HG03354 (cell line): ENCODE results near the gene SPAM1.
"Not testable (repeated sequence)": the region's sequence is repeated elsewhere in the genome, so short reads cannot be mapped to it uniquely, and the experiment has no call there.

Experiments used
- ATAC-seq: cut with Tn5 transposase; IDR thresholded peaks from one replicate; pipeline ENCODE4 v1.9.1; 2021; ENCODE audit warnings: mild to moderate bottlenecking; ENCODE audit not compliant: unreplicated experiment, poor library complexity, severe bottlenecking

SPAM1 gene

DNA sequence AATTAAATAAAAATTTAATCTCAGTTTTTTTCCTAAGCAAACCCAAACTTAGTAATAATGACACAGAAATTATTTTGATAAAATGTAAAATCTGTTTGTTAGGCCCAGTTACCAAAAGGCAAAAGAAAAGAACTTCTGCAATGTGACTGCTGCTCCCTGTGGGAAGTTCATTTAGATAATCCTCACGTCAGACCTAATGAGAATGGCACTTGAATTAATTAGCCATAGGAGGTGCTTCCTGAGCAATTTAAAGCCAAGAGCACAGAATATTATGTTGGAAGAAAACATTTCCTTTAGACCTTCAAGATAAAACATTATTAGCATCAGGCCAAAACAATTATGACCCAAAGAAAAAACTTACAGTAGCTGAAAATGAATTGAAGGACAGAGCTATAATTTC lies 19.4 kb downstream of the SPAM1 start:
- no peak for ATAC-seq

DNA sequence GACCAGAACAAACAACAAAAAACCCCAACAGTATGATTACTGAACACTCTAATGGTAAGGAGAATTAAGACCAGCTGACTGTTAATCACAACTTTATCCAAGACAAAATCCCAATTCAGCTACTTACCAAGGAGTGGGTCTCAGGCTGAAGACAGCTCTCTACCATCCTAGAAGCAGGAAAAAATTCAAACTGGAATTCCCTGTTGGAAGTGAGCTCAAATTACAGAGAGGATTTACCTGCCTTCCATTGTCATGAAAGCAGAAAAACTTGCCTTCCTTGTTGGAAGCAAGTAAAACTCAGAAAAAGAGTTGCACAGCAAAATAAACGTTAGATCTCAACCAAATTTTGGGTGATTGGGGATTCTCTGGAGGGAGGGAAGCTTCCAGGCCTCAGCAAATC lies 20.9 kb downstream of the SPAM1 start:
- ATAC-seq = no peak

DNA sequence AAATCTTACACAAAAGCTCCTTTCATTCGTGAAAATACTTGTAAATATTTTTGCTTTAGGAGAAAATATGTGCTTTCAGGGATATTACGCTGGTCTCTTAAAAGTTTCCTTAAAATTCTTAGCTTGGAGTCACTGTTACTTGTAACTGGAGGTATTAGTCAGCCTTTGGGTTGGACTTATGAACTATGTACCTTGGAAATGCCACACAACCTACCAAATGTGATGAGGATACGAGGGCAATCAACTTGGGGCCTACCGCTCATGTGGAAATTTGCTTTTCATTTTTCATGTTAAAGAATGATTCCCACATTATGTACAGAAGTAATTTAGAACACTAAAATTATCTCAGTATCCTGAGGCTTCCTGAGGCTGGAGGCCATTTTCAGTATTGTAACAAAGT lies 23.1 kb downstream of the SPAM1 start:
- no peak for ATAC-seq

DNA sequence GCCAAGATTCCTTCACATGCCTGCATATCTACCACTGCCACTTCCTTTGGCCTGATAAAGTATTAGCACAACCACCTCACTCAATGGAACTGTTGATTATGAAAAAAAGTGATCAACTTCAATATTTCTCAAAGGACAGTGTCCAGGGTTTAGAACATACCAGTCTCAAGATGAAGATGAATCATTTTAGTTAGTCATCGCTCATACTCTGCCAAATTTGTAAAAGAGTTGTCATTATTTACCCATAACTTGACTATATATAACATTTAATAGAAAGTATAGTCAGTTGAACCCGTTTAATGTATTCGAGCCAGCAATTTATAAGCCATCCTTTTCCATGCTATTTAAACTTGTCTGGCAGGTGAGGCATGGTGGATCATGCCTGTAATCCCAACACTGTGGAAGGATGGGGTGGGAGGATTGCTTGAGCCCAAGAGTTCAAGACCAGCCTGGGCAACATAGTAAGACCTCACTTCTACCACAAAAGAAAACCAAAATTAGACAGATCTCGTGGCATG lies 33.2 kb downstream of the SPAM1 start:
- ATAC-seq = no peak

- ATAC-seq = no peak
Measured at GRCh38 chr7:123961771-123962170, 36.7 kb downstream of the SPAM1 start.

- no peak for ATAC-seq
Measured at GRCh38 chr7:123966936-123967335, 41.9 kb downstream of the SPAM1 start.

DNA sequence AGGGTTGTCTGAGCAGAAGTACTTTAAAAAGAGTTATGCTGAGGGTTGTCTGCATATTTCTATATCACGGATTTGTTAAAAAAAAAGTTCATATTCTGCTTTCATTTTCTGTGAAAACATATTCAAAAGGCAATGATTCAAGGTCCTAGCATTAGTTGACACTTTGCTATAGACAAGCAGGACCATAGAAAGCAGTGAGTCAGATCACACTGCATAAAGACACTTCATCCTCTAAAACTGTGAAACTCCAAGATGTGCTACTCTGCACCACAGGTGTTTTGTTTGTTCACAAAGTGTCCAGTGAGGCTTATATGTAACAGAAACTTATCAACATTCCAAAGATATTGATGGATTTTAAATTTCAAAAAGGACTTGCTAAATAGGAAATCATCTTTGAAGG lies 47.0 kb downstream of the SPAM1 start:
- no peak for ATAC-seq

DNA sequence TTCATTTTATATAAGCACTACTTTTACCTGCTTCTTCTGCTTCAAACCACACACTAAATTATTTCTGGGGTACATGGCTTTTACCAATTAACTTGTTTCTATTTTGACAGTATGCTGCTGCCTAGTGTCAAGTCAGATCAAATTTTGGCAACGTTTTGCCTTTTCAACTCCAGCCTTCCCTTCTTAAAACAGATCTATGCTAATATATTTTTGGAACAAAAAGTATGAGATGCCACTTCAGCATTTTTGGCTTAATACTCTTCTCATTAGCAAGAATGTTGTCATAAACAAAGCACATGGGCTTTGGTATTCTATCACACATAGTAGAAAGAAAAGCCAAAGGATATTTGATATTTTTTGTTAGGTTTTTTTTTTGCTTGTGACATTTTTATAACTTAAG lies 47.8 kb downstream of the SPAM1 start:
- ATAC-seq = no peak

GRCh38 chr7:123974326-123974908 lies 49.4 kb downstream of the SPAM1 start:
- peak; percentile 68 for ATAC-seq

- ATAC-seq = no peak
Measured at GRCh38 chr7:123975084-123975483, 50.0 kb downstream of the SPAM1 start.

DNA sequence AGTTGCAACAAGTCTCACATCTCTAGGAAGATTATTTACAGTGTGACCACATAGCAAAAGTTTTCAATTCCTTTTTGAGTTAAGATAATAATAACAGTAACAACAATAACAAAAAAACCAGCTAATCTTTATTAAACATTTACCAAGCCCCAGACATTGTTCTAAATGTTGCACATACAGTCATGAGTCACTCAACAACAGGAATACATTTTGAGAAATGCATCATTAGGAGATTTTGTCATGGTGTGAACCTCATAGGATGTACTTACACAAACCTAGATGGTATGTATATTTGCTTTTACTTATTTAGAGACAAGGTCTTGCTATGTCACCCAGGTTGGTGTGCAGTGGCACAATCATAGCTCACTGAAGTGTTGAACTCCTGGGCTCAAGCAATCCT lies 52.0 kb downstream of the SPAM1 start:
- no peak for ATAC-seq

DNA sequence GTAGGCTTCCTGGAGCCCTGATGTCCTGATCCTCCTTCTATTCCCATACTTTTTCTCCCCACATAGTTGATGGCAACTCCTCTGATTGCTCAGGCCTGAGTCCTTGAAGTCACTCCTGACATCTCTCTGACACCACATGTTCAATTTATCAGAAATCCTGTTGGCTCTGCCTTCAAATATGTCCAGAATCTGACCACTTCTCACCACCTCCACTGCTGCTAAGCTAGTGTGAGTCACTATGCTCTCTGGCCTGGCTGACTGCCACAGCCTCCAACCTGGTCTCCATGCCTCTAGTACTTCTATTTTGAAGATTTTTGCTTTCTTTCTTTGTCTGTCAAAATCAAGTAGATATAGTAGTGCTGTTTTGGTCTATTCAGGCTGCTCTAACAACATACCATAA lies 54.8 kb downstream of the SPAM1 start:
- no peak for ATAC-seq

DNA sequence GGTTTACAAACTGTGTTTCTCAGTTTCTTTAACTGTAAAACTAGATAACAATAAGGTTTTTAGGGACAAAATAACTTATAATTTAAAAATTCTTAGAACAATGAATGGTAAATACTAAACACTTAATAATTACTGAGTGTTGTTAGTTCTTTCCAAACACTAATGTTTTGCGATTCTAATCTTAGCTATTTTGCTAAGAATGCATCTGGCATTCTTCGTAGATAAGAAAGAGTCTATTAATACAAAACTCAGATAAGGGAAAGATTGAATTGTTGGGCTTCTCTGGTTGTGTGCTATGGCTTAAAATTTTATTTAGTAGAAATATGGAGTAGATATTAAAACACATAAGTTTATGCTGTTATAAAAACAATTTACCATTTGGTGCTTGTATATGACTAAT lies 62.4 kb downstream of the SPAM1 start:
- ATAC-seq = no peak

DNA sequence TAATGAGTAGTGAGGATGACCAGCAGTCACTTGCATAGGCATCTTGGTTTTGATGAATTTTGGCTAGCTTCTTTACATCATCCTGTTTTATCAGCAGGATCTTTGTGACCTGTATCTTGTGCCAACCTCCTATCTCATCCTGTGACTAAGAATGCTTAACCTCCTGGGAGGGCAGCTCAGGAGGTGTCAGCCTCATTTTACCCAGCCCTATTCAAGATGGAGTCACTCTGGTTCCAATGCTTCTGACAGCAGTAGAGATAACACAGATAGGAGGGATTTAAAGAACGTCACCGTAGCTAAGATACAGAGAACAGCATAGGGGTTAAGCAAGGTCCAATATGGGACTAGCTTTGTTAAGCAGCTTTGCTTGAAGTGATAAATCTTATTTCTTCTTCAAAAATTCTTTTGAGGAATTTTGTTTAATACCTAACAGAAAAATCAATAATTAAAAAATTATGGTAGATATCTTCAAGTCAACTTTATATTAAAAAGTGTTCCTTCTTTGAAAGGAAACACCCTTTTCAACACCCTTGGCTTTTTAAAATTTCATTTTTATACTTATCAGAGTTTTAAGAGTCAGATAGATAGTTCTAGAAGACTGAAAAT lies 68.0 kb downstream of the SPAM1 start:
- no peak for ATAC-seq

GRCh38 chr7:123993996-123994395 lies 69.0 kb downstream of the SPAM1 start:
- no peak for ATAC-seq

GRCh38 chr7:123994449-123994848 lies 69.4 kb downstream of the SPAM1 start:
- ATAC-seq = no peak

DNA sequence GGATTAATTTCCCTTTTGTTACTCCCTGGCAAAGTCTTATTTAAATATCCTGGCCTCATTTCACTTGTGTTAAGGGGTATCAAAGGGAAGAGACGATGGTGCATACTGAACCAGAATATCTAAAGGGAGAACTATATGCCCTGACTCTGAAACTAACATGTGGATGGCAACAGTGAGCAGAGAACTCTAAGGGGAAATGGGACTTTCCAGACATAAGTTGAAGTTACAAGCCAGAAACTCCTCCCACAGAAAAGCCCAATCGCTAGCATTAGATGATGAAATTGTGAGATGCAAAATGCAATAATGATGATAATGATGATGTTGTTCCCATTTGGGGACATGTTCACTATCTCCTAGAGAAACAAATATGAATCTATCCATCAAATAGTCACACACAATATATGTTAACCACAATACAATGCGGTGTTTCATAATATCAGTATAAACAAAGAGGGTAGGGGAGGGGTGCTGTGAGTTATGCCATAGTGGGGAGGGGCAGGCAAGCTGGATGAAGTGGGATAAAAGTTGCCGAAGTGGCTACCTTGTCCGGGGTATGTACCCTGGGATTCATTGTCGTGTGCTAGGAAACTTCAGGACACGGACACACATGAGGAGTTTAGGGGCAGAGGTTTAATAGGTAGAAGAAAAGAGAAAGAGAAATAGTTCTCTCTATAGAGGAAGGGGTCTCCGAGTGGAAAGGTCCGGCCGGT lies 70.7 kb downstream of the SPAM1 start:
- ATAC-seq = no peak

- ATAC-seq = no peak
Measured at GRCh38 chr7:123996327-123996625, 71.2 kb downstream of the SPAM1 start.

DNA sequence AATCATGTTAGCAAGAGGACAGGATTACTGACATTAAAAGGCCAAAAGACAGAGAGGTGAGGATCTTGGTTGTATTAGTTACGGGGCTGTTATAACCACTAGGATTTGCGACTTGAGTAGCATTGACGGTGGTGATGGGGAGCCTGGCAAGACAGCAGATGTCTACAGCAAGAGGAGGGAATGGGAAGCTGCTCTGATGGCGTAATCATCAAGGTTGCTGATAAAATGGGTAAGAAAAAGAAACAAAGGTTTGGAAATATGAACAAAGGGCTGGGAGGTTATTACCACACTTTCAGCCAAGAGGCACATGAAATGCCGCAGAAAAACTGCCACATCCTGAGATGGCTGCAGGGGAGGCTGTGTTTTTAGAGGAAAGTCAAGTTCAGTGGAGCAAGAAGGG lies 73.9 kb downstream of the SPAM1 start:
- no peak for ATAC-seq

GRCh38 chr7:123999703-124000102 lies 74.7 kb downstream of the SPAM1 start:
- no peak for ATAC-seq

- ATAC-seq = not testable (repeated sequence)
Measured at GRCh38 chr7:124008296-124008695, 83.3 kb downstream of the SPAM1 start.
